IMR-90 (cell line): ENCODE measurements around the gene SLC35F3. TPM values are rescaled to one million over a fixed set of nuclear protein-coding genes. Genes with fewer than 3 reads are reported as not detected.

Source experiments
- ATAC-seq: fragments of 200-7000 bp; cut with Tn5 transposase; 2 replicates; pipeline ENCODE4 v1.9.1; 2020; ENCODE audit warnings: low read depth, mild to moderate bottlenecking, moderate library complexity
- BruUV-seq: library from RNA; stranded (reverse); fragments of 400-500 nt; replicated peaks from 2 replicates; lab custom pipeline; 2021; lab: Mats Ljungman, UMichigan
- CTCF ChIA-PET: fragments of 300-600 bp; formaldehyde crosslinking; extraction: SDS; loops from one replicate; lab custom pipeline; 2021; ENCODE audit warnings: antibody characterized with exemption; lab: Yijun Ruan, JAX
- POLR2A ChIA-PET: fragments of 300-600 bp; sonication (Branson Sonifier 250); formaldehyde crosslinking; loops from one replicate; lab custom pipeline; 2022; ENCODE audit warnings: antibody characterized with exemption; ENCODE audit not compliant: unreplicated experiment; lab: Charles Lee
- DNase-seq: peaks from one replicate; pipeline ENCODE4 v3.0.0; 2013
- H2AFZ ChIP-seq: replicated peaks from 2 replicates; pipeline ENCODE3; 2013; ENCODE audit warnings: low read length, mild to moderate bottlenecking; ENCODE audit not compliant: poor library complexity
- H2AK5ac ChIP-seq: 2 replicates; pipeline ENCODE4 v1.6.1; 2013; ENCODE audit warnings: low read depth, low read length, inconsistent platforms
- H2AK9ac ChIP-seq: replicated peaks from 2 replicates; pipeline ENCODE3; 2013; ENCODE audit warnings: mild to moderate bottlenecking, low read depth, low read length, moderate library complexity; ENCODE audit not compliant: poor library complexity
- H2BK120ac ChIP-seq: 2 replicates; pipeline ENCODE4 v1.6.1; 2013; ENCODE audit warnings: low read depth, low read length, inconsistent platforms
- H2BK15ac ChIP-seq: 3 replicates; pipeline ENCODE4 v1.6.1; 2013; ENCODE audit warnings: low read depth, low read length, inconsistent platforms
- H2BK20ac ChIP-seq: 2 replicates; pipeline ENCODE4 v1.6.1; 2013; ENCODE audit warnings: low read depth, mild to moderate bottlenecking, inconsistent platforms, low read length, moderate library complexity
- H2BK5ac ChIP-seq: 2 replicates; pipeline ENCODE4 v1.6.1; 2013; ENCODE audit warnings: mild to moderate bottlenecking, low read depth, low read length, inconsistent platforms; ENCODE audit not compliant: poor library complexity, severe bottlenecking
- H3K14ac ChIP-seq: replicated peaks from 2 replicates; pipeline ENCODE4 v1.6.1; 2013; ENCODE audit warnings: low read depth, low read length, inconsistent platforms
- H3K18ac ChIP-seq: 2 replicates; pipeline ENCODE4 v1.6.1; 2013; ENCODE audit warnings: low read depth, low read length, control low read depth
- H3K23ac ChIP-seq: 2 replicates; pipeline ENCODE4 v1.6.1; 2013; ENCODE audit warnings: low read depth, low read length, inconsistent platforms
- H3K27ac ChIP-seq: 2 replicates; pipeline ENCODE4 v1.5.1; 2013; ENCODE audit warnings: mild to moderate bottlenecking, control low read depth, low read length; ENCODE audit not compliant: insufficient read depth
- H3K27me3 ChIP-seq: 2 replicates; pipeline ENCODE4 v1.6.1; 2013; ENCODE audit warnings: low read length; ENCODE audit not compliant: control insufficient read depth, insufficient read depth
- H3K36me3 ChIP-seq: 2 replicates; pipeline ENCODE4 v1.6.1; 2013; ENCODE audit warnings: low read length, mixed read lengths; ENCODE audit not compliant: control insufficient read depth, insufficient read depth
- H3K4ac ChIP-seq: 2 replicates; pipeline ENCODE4 v1.6.1; 2013; ENCODE audit warnings: low read depth, low read length, inconsistent platforms
- H3K4me1 ChIP-seq: 2 replicates; pipeline ENCODE4 v1.6.1; 2013; ENCODE audit warnings: low read length, mixed read lengths; ENCODE audit not compliant: control insufficient read depth, insufficient read depth
- H3K4me2 ChIP-seq: 2 replicates; pipeline ENCODE4 v1.6.1; 2013; ENCODE audit warnings: low read depth, mild to moderate bottlenecking, control low read depth, low read length, moderate library complexity
- H3K4me3 ChIP-seq: 2 replicates; pipeline ENCODE4 v1.5.1; 2013; ENCODE audit warnings: low read depth, mild to moderate bottlenecking, control low read depth, low read length, moderate library complexity; ENCODE audit not compliant: insufficient read depth
- H3K56ac ChIP-seq: 2 replicates; pipeline ENCODE4 v1.6.1; 2013; ENCODE audit warnings: low read length, inconsistent platforms; ENCODE audit not compliant: insufficient read depth; ENCODE audit errors: extremely low read depth
- H3K79me1 ChIP-seq, 2 experiments: 2 replicates each; pipeline ENCODE4 v1.6.1; 2013; ENCODE audit warnings: low read length in 2 of 2, inconsistent platforms in 1 of 2, low read depth in 1 of 2
- H3K9ac ChIP-seq: 2 replicates; pipeline ENCODE4 v1.6.1; 2013; ENCODE audit warnings: low read depth, low read length, control low read depth
- H3K9me1 ChIP-seq: 2 replicates; pipeline ENCODE4 v1.6.1; 2013; ENCODE audit warnings: low read length, inconsistent platforms; ENCODE audit not compliant: insufficient read depth
- H3K9me3 ChIP-seq: 2 replicates; pipeline ENCODE4 v1.6.1; 2013; ENCODE audit warnings: low read length; ENCODE audit not compliant: control insufficient read depth, insufficient read depth
- H4K20me1 ChIP-seq: 2 replicates; pipeline ENCODE4 v1.6.1; 2013; ENCODE audit warnings: low read length, inconsistent platforms; ENCODE audit not compliant: insufficient read depth
- H4K5ac ChIP-seq: 2 replicates; pipeline ENCODE4 v1.6.1; 2013; ENCODE audit warnings: mild to moderate bottlenecking, low read depth, low read length, control low read depth
- H4K8ac ChIP-seq, 2 experiments: 2 replicates each; pipeline ENCODE4 v1.6.1; 2013; ENCODE audit warnings: low read depth in 2 of 2, low read length in 2 of 2, control low read depth in 1 of 2, inconsistent platforms in 1 of 2
- H4K91ac ChIP-seq: 2 replicates; pipeline ENCODE4 v1.6.1; 2013; ENCODE audit warnings: low read depth, low read length, inconsistent platforms; ENCODE audit not compliant: insufficient read depth
- CEBPB ChIP-seq: IDR thresholded peaks from 2 replicates; pipeline ENCODE4 v1.6.1; 2012; ENCODE audit warnings: low read depth, low read length, improper control_type of control experiment
- ELK1 ChIP-seq: fragments of 150-350 bp; IDR thresholded peaks from 2 replicates; pipeline ENCODE4 v1.6.1; 2016; ENCODE audit warnings: low read depth, mild to moderate bottlenecking, low read length, moderate library complexity, borderline replicate concordance
- FOS ChIP-seq: fragments of 150-350 bp; IDR thresholded peaks from 2 replicates; pipeline ENCODE4 v1.6.1; 2016; ENCODE audit warnings: low read depth, low read length
- MAFK ChIP-seq: IDR thresholded peaks from 2 replicates; pipeline ENCODE4 v1.6.1; 2012; ENCODE audit warnings: low read depth, low read length, improper control_type of control experiment
- MXI1 ChIP-seq: IDR thresholded peaks from 2 replicates; pipeline ENCODE4 v1.6.1; 2012; ENCODE audit warnings: low read depth, mild to moderate bottlenecking, low read length, moderate library complexity, borderline replicate concordance
- NFE2L2 ChIP-seq: fragments of 150-350 bp; IDR thresholded peaks from 2 replicates; pipeline ENCODE4 v1.6.1; 2016; ENCODE audit warnings: low read depth, mild to moderate bottlenecking, low read length
- RCOR1 ChIP-seq: IDR thresholded peaks from 2 replicates; pipeline ENCODE4 v1.6.1; 2012; ENCODE audit warnings: mild to moderate bottlenecking, low read length, improper control_type of control experiment; ENCODE audit not compliant: insufficient replicate concordance
- SMC3 ChIP-seq: fragments of 150-350 bp; IDR thresholded peaks from 2 replicates; pipeline ENCODE4 v1.6.1; 2016; ENCODE audit warnings: low read depth, mild to moderate bottlenecking, antibody characterized with exemption, low read length, moderate library complexity
- WGBS, 2 experiments: methylation state at CpG; one replicate each; pipeline versions ENCODE4 v1.1.5 to v1.1.7; 2013; ENCODE audit warnings: missing lambda C conversion rate in 2 of 2; ENCODE audit not compliant: insufficient read length in 1 of 2; ENCODE audit errors: extremely low coverage in 2 of 2; 5-methylcytosine and 5-hydroxymethylcytosine counted together
- dilution Hi-C: fragments of 300-500 bp; cut with HindIII; formaldehyde crosslinking; loops from one replicate; pipeline ENCODE4 v1.14.3; 2018; ENCODE audit warnings: low sequenced_read_pairs; ENCODE audit not compliant: unreplicated experiment
- in situ Hi-C: fragments of 300-500 bp; cut with MboI; formaldehyde crosslinking; loops from 3 replicates; pipeline ENCODE4 v1.14.3; 2019; ENCODE audit warnings: low sequenced_read_pairs, inconsistent platforms, mixed read lengths
- intact Hi-C: fragments of 100-400 bp; cut with micrococcal nuclease; formaldehyde crosslinking; loops from 2 replicates; pipeline ENCODE4 v1.10.0; 2022
- polyA plus RNA-seq, 3 experiments: library from polyadenylated mRNA; depleted of rRNA; stranded (reverse); fragments of >200 nt; gene quantifications; 2 replicates each; pipeline ENCODE4 v1.2.3, GENCODE V29; 2012; ENCODE audit warnings: low replicate concordance in 1 of 3
- total RNA-seq: library from RNA; depleted of rRNA; stranded (reverse); fragments of >200 nt; gene quantifications from 2 replicates; pipeline ENCODE4 v1.2.3, GENCODE V29; 2012

SLC35F3 gene
- total and polyA plus RNA-seq, 2 of the 4 experiments (the other 2 are of a cell fraction), result under 0.01 to 0.17 TPM

- dilution Hi-C loops, result no loop called here
- no CpG with 5 or more reads among the region's 3 CpGs for WGBS, 2 experiments
Measured at GRCh38 chr1:234103198-234103597, 198.7 kb downstream of the SLC35F3 start.

More at GRCh38 chr1:234103198-234103597, 198.7 kb downstream of the SLC35F3 start:
- CTCF ChIA-PET, result no interaction called here
- no peak overlapping the region for H3K4me2 ChIP-seq
- H3K18ac ChIP-seq, result no peak overlapping the region
- peaks cover 2% of the 10 kb centered on the region for H3K27me3 ChIP-seq
- DNase-seq (no peak), ATAC-seq (no peak)
- H3K36me3 ChIP-seq, result no peaks in the 10 kb centered on the region
- no peak overlapping the region for H3K4me3 ChIP-seq
- H3K23ac ChIP-seq, result no peak overlapping the region
- no peak overlapping the region for H2AK5ac ChIP-seq
- H3K56ac ChIP-seq, result no peak overlapping the region
- no peaks in the 10 kb centered on the region for H3K4me1 ChIP-seq
- no TSS peak for BruUV-seq
- no peak overlapping the region for H4K8ac ChIP-seq
- intact Hi-C loops (no loop called here), in situ Hi-C loops (loop anchor here (25.0 kb wide), 1 partner anchor 484 kb away; no protein-coding TSS in a partner anchor)
- H2BK120ac ChIP-seq, result no peak overlapping the region
- H2AK9ac ChIP-seq, result no peak overlapping the region
- no peaks in the 10 kb centered on the region for H3K9me1 ChIP-seq
- H2BK5ac ChIP-seq, result no peak overlapping the region
- no peak overlapping the region for H3K27ac ChIP-seq
- no peak overlapping the region for H4K5ac ChIP-seq
- no peak overlapping the region for H3K4ac ChIP-seq
- no peaks in the 10 kb centered on the region for H3K9me3 ChIP-seq
- POLR2A ChIA-PET, result no interaction called here
- no peak overlapping the region for H2AFZ ChIP-seq
- H3K79me1 ChIP-seq, result no peaks in the 10 kb centered on the region
- no peak overlapping the region for H3K14ac ChIP-seq
- no peak overlapping the region for H3K9ac ChIP-seq
- H2BK20ac ChIP-seq, result no peak overlapping the region
- no peaks in the 10 kb centered on the region for H4K20me1 ChIP-seq
- H2BK15ac ChIP-seq, result no peak overlapping the region
- TF ChIP-seq RCOR1 (no peak), ELK1 (no peak), MAFK (no peak), MXI1 (no peak), CEBPB (no peak), NFE2L2 (no peak), SMC3 (no peak), FOS (no peak)
- no peak overlapping the region for H4K91ac ChIP-seq
